GM10248 (cell line): ENCODE data around the gene MAP2K4.

Experiments
- CTCF ChIA-PET: fragments of 300-600 bp; sonication (Branson Sonifier 250); formaldehyde crosslinking; extraction: SDS; loops from one replicate; lab custom pipeline; 2021; ENCODE audit warnings: antibody characterized with exemption; lab: Yijun Ruan, JAX
- POLR2A ChIA-PET: fragments of 350-650 bp; sonication (Branson Sonifier 250); formaldehyde crosslinking; extraction: SDS; loops from one replicate; lab custom pipeline; 2020; ENCODE audit warnings: antibody characterized with exemption; lab: Yijun Ruan, JAX
- DNase-seq: peaks from one replicate; pipeline ENCODE4 v3.0.0; 2012; ENCODE audit errors: extremely low spot score
- CTCF ChIP-seq: IDR thresholded peaks from 2 replicates; pipeline ENCODE4 v1.5.1; 2012; ENCODE audit warnings: mild to moderate bottlenecking, low read depth; ENCODE audit errors: extremely low read depth, missing control alignments, control extremely low read depth

Gene MAP2K4

DNA sequence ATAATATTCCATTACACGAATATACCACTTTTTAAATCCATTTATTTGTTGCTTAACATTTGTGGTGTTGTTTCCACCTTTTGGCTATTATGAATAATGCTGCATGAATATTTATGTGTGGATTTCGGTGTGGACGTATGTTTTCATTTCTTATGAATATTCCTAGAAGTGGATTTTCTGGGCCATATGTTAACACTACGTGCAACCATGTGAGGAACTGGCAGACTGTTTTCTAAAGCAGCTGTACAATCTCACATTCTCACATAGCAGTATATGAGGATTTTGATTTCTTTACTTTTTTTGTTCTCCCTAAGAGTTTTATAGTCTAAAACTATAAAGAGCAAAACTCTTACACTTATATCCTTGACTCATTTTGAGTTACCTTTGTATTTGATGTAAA lies 143.4 kb downstream of the MAP2K4 start:
- TF ChIP-seq CTCF = no peak
- POLR2A ChIA-PET = no interaction called here
- no peak for DNase-seq
- CTCF ChIA-PET = no interaction called here

DNA sequence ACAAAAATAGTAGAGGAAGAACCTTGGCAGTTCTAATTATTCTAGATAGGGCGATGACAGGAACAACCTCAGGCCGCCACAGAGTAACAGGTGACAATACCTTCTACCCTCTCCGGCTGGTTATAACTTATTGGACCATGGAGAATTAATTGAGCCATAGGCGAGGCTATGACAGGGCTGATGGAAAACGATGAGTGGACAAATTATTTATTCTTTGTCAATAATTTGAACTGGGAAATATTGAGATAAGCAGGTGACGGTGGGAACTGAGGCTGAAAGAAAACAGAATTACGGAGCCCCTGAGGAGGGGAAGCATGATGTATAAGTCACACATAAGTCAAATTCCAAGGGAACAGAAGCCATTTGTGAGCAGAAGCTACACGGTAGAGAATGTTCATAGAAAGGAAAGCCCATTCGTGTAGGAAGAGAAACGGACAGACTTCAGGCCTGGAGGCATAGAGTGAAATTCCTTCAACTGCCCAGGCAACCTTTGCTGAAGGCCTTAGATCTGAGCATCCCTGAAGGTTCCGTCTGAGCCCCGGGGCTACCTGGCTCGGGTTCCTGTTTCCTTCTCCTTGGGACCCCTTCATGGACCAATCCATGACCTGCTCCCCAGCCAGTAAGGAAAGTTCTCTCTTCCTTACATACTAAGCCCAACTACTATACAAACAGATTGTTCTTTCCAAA lies 158.1 kb downstream of the MAP2K4 start:
- ChIA-PET CTCF (interaction anchor here (1.0 kb wide), 1 partner anchor 564 kb away, joined by 3 read pairs; no protein-coding TSS in a partner anchor), POLR2A (no interaction called here)
- TF ChIP-seq CTCF = no peak
- no peak for DNase-seq

- DNase-seq = peak; percentile 45
- TF ChIP-seq CTCF = peak; percentile 83
- ChIA-PET POLR2A (no interaction called here), CTCF (interaction anchor here (1.2 to 1.9 kb wide), 11 partner anchors 10 to 850 kb away, joined by 3 to 12 read pairs (median 5); partner anchors contain the start of gene ELAC2)
These were observed 160.1 kb downstream of the MAP2K4 start for GRCh38 chr17:12180644-12181261.

DNA sequence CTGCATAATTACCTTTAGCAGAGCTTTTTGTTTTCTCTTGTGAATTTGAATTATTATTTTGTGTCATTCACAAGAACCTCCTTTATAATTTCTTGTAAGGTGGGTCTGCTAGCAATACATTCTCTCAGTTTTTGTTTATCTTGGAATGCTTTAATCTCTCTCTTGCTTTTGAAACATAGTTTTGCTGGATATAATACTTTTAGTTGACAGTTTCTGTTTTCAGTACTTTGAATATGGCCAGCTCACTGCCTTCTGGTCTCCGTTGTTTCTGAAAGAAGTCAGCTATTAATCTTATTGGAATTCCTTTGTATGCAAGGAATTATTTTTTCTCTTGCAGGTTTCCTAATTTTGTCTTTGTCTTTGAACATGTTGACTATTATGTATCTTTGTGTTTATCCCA lies 167.0 kb downstream of the MAP2K4 start:
- POLR2A ChIA-PET = no interaction called here
- no peak for DNase-seq
- CTCF ChIA-PET = interaction anchor here (1.1 kb wide), 1 partner anchor 843 kb away, joined by 3 read pairs; no protein-coding TSS in a partner anchor
- no peak for TF ChIP-seq CTCF

DNA sequence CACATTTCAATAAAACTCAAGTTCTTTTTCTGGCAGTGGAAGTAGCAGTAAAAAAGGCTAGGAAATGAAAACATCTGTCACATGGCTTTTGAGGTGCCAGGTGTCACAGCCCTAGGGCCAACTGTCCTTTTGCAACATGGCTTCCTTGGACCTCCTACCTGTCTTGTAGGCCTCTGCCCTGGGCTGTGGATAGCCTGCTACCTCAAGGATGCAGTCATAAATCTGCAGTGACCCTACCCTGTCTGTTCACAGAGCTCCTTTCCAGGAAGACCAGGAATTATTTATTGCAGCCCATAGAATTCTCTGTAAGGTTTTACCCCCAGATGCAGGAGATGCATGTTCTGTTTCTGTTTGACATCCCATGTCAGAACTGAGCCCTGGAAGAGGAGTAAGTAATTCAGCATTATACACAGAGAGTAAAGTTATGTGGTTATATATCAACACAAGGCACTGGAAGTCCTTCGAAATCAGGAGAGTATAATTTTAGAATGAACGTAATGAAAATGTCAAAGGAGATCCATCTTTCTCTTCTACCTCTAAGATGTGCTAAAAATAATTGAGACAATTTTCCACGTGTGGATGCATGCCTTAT lies 172.6 kb downstream of the MAP2K4 start:
- ChIA-PET CTCF (interaction anchor here (1.0 kb wide), 1 partner anchor 10 kb away, joined by 3 read pairs; no protein-coding TSS in a partner anchor), POLR2A (no interaction called here)
- no peak for TF ChIP-seq CTCF
- no peak for DNase-seq
